Fibroblast of skin of left biceps (primary cell): ENCODE measurements around the gene CALN1.
"Not testable (repeated sequence)": the region's sequence is repeated elsewhere in the genome, so short reads cannot be mapped to it uniquely, and the experiment has no call there.

ENCODE experiments used
- DNase-seq, 2 experiments: peaks; one replicate each; pipeline ENCODE4 v3.0.0-alpha.2; 2013; ENCODE audit warnings: low read depth in 2 of 2

The CALN1 gene

GRCh38 chr7:72412121-72412618 is at the start of gene CALN1:
CALN1 (minus strand) TSS chr7:72412338.
- not testable (repeated sequence) for DNase-seq

DNA sequence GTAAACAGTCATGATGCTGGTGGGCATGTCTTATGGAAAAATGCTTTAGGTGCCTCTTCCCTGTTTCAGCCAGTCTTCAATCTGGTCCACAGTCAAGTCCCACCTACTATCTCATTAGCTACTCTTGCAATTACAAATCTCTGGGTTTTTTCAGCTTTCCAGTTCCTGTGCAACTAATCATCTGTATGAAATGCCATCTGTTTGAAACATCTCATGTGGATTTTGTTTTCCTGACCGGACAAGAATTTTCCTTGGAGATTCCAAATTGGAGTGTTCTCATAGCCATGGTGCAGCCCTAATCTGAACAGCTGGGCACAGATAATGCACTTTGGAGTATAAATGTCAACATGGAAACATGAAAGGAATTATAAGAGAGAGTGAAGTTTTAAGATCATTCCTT is 41.3 kb upstream of the CALN1 start:
- no peak for DNase-seq

GRCh38 chr7:72447465-72448204 is 35.5 kb upstream of the CALN1 start:
- DNase-seq = no peak

GRCh38 chr7:72446591-72447462 is 34.7 kb upstream of the CALN1 start:
- DNase-seq = no peak

DNA sequence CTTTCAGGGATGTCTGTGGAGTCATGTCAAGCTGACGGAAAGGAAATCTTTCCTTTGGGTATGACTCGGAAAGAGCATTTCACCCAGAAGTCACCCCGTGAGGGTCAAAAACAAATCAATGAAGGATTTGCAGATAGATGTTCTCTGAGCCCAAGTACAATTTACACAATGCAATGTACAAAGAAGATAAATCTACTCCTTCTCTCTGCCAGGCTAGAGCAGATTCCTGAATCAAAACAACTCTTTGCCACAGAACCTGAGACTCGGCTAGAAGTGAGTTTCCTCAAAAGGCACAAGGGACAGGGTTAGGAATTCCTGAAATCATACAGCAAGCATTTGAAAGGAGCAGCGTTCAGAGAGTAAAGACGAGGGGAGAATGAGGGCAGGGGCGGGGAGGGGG is 34.0 kb upstream of the CALN1 start:
- no peak for DNase-seq

DNA sequence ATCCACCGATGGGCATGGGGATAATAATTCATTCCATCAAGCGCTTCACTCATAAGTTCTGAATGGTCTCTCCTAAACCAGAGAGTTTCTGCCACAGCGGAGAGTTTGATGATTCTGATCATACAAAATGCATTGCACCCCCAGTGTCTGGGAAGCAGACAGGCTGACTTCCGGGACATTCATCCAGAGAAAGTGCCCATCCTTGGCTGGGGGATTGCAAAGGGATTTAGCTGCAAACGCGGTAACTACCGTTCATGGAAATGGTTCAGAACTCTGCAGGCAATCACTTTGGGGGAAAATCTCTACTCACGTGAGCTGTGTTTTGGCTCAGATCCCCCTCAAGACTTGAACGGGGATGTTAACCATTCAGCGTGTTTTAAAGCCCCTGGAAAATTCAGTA is 33.4 kb upstream of the CALN1 start:
- DNase-seq = no peak

GRCh38 chr7:72445075-72445474 is 32.9 kb upstream of the CALN1 start:
- no peak for DNase-seq

DNA sequence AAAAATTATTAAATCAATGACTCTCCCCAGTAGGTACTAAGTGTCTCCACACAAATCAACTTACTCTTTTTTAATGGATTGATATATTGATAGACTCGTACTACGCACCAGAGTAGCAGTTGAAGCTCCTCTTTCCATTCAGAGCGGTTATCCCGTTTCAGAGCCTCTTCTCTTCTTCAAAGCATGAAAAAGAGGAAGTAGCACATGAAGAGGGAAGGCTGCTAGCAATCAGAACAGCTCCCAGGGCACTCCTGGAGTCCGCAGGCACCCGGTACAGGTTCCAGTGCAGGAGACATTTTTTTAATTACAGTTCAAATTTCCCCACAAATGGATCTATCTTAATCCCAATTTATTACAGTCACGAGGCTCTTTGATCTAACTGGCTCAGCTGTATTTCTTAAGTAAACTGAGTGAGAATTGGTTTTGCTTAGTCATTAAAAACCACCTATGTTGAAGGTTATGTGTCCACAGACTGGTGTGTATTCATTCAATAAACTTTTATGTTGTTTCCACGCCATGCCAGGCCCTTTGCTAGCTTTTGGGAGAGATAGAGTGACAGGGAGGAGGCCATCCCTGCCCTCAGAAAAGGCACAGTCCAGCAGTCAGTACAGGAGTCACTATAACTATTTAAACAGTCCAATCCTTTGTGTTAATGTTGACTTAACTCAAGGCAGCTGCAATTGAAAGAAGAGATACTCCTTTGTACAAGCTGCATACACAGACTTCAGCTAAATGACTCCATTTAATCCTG is 32.1 kb upstream of the CALN1 start:
- DNase-seq = no peak

GRCh38 chr7:72441791-72442190 is 29.7 kb upstream of the CALN1 start:
- peak; percentile 18 to 30 for DNase-seq

DNA sequence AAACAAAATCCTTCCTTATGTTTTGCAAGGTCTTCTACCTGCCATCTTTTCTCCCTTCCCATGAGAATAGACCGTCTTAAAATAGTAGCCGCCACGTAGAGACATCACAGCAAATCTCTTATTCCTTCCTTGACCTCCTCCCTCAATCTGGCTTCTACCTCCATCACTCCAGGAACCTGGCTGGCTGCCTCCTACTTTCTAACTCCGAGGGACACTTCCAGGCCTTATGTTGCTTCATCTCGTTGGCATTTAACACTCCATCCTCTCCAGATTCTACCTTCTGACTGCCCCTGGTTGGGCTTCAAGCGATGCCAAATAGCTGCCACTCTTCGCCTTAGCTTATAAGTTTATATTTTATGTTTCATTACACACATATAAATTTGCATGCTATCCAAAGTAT is 26.4 kb upstream of the CALN1 start:
- no peak for DNase-seq

- no peak for DNase-seq
These were observed 25.5 kb upstream of the CALN1 start for GRCh38 chr7:72437610-72438009.

DNA sequence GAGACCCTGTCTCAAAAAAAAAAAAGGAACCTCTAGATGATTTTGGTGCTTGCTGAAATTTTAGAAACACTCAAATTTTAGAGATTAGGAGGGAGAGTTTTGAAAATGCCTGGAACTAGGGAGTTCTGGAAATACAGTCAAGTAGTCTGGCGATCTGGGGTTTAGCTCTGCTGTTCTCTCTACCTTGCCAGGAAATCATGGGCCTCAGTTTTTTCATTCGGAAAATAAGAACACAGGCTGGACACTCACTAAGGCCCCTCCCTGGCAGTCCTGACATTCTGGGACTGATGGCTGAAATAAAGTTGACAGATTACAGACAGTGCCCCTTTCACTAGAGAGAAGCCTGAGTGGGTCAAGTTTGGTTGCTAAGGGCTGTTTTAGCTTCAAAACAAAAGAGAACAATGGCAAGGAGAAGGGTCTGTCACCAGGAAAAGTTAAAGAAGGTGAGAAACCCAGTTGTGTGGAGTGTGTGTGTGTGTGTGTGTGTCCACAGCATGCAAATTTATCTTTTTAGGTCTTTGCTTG is 25.0 kb upstream of the CALN1 start:
- DNase-seq = no peak

DNA sequence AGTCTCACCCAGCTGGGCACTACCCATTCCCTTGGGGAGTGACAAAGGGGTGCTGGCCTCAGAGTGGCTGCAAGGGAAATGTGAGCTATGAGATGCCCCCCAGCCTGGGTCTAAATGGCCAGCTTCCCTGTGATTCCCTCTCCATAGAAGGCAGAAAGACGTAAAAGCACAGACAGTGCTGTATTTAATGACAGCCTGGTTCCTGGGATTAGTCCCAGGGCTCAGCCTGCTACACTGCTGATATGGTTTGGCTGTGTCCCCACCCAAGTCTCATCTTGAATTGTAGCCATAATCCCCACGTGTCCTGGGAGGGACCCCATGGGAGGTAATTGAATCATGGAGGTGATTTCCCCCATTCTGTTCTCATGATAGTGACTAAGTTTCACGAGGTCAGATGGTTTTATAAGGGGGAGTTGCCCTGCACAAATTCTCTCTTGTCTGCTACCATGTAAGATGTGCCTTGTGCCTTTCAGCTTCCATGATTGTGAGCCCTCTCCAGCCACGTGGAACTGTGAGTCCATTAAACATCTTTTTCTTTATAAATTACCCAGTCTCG is 23.9 kb upstream of the CALN1 start:
- DNase-seq = no peak

- no peak for DNase-seq
These were observed 23.2 kb upstream of the CALN1 start for GRCh38 chr7:72435366-72435765.

DNA sequence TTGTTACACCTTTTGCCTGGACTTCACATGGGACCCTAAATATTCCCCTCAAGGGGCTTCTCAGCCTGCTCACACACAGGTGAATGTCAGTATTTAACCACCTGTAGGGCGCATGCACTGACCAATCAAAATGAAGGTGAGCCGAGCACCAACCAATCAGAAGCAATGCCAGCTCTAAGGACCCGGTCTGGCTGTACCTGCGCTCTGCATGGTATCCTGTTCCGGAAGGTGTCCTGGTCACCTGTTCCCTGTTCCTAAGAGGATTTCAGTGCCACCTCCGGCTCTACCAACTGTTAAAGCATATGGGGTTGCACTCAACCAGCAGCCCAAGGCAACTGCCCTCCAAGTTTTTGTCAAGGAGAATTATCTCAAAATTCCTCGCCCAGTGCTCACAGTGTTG is 18.4 kb upstream of the CALN1 start:
- DNase-seq = no peak

GRCh38 chr7:72429316-72429715 is 17.2 kb upstream of the CALN1 start:
- DNase-seq = no peak

DNA sequence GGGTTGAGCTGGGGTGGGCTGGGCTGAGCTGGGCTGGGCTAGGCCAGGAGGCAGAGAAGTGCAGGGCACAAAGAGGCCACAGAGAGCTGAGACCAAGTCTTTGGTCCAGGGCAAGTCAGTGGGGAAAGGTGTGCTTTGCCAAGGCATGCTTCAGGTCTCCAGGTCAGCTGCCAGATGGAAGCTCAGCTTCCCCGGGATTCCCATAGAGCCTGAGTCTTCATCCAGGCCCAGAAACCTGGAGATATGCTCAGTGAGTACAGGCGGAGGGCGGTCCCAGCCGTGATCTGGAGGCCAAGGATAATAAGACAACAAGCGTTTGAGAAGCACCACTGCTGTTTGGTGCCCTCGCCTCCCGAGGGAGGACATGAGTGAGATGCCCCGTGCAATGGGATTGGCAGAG is 4.7 kb upstream of the CALN1 start:
- DNase-seq = no peak

- no peak for DNase-seq
These were observed 3.4 kb upstream of the CALN1 start for GRCh38 chr7:72415586-72415985.

GRCh38 chr7:72413886-72414285 is 1.7 kb upstream of the CALN1 start:
- no peak for DNase-seq

- DNase-seq = no peak
These were observed 1.2 kb upstream of the CALN1 start for GRCh38 chr7:72413290-72413689.

GRCh38 chr7:72411419-72411818 is 719 bp downstream of the CALN1 start:
- no peak for DNase-seq

- no peak for DNase-seq
These were observed 2.5 kb downstream of the CALN1 start for GRCh38 chr7:72409638-72410015.
